Measurements from ENCODE around the gene OMP.

The OMP gene

DNA sequence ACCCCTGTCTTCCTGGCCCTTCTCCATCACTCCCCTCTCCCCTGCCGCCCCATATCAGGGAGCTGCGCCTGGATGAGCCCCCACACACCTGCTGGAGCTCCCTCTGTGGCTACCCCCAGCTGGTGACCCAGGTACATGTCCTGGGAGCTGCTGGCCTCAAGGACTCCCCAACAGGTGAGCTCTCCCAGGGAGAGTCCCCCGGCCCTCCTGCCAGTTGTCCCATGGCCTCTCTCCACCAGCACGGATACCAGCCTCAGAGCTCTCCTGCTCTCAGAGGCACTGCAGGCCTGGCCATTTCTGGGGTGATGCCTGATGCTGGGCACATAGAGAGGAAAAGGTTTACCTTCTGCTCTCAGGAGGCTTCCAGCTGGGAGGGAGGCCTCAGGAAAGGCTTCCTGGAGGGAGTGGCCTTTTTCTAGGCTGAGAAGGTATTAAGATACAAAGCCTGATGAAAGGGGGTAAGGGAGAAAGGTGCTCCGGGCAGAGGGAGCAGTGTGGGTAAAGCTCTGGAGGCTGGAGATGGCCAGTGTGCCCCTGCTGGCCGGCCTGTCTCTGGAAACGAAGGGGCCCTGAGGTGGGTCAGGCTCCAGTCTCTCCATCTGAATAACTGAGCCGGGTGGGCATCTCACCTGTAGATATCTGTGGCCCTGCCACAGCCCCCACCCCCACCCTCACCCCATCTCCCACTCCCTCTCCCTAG lies 19.4 kb downstream of the OMP start:
- in situ Hi-C loops (cut with HindIII; ENCODE audit: low sequenced_read_pairs) = no loop called here

- in situ Hi-C loops (cut with HindIII; ENCODE audit: low sequenced_read_pairs) = no loop called here
Measured at GRCh38 chr11:77122576-77123212, 20.1 kb downstream of the OMP start.

GRCh38 chr11:77123591-77123990 lies 21.0 kb downstream of the OMP start:
- in situ Hi-C loops (cut with HindIII; ENCODE audit: low sequenced_read_pairs) = no loop called here

DNA sequence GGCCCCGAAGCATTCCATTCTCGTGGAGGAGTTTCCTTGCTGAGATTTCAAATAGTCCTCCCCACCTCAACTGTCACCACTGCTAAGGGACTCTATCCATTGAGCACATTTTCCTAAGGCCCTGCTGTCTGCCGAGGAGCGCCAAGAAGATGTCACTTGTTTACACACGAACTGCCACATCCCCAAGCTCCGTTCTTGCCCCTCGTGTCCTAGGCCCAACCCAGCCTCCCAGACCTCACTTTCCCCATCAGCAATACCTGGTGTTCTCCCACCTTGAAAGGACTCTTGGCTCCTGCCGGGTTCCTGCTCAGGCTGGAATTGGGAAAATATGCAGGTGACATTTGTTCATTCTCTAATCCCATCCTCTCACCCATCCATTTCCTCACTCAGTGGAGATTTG lies 21.4 kb downstream of the OMP start:
- in situ Hi-C loops (cut with HindIII; ENCODE audit: low sequenced_read_pairs) = no loop called here

DNA sequence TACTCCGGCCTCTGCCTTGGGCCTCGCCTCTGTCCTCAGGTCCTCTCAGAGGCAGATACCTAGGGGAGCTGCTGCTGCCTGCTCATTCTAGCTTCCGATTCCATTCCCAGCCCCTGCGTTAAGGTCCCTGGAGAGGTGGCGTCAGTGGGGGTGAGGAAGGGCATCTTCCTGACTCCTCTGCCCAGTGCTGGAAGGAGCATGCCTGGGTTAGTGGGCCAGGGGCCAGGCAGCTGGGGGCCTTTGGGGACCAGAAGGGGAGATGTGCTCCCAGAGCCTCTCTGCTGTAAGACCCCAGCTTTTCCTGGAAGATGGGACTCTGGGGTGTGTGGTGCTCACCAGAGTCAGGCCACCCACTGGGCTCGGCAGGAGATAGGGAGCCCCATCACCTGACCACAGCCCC lies 21.8 kb downstream of the OMP start:
- in situ Hi-C loops (cut with HindIII; ENCODE audit: low sequenced_read_pairs) = no loop called here

- in situ Hi-C loops (cut with HindIII; ENCODE audit: low sequenced_read_pairs) = no loop called here
Measured at GRCh38 chr11:77125191-77125590, 22.6 kb downstream of the OMP start.

DNA sequence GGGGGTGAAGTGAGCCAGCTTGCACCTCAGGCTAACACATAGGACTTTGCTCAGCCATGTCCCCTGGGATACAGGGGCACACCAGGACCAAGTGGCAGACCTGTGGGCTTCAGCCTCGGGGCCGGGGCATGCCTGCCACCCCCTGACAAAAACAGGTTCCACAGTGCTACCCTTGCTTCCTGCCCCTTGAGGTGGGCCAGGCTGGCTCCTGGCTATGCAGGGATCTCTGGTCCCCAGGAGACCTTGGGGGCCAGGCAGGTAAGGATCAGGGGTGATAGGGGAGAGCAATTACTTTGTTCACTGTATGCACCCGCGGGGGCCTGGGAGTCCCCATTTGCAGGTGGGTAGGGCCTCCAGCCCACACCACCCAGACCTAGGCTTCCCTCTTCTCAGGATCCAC lies 23.1 kb downstream of the OMP start:
- in situ Hi-C loops (cut with HindIII; ENCODE audit: low sequenced_read_pairs) = no loop called here

DNA sequence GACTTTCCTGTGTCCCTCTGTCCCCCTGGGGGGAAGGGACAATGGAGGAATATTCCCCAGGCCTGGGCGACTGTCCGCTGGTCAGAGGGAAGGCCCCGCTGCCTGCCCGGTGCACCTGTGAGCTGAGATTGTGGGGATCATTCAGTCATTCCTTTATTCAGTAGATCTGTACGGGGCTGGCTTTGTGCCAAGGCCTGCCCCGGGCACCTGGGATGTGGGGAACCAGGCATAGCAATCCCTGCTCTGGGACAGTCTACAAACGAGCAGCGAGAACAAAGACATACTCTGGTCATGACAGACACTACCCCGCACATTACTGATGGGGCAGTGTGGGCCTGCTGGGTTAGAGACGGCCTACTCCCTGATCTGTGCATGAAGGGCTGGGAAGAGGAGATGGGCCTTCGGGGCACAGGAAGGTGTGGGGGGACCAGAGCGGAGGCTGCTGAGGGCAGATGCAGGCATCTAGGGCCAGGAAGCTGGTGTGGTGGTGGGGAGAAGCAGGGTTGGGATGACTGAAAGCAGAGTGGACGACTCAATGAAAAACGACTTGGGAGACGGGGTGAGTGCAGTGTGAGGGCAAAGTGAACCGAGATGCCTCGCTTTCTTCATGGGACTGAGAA lies 23.6 kb downstream of the OMP start:
- in situ Hi-C loops (cut with HindIII; ENCODE audit: low sequenced_read_pairs) = no loop called here

GRCh38 chr11:77126861-77127234 lies 24.2 kb downstream of the OMP start:
- in situ Hi-C loops (cut with HindIII; ENCODE audit: low sequenced_read_pairs) = no loop called here

- in situ Hi-C loops (cut with HindIII; ENCODE audit: low sequenced_read_pairs) = no loop called here
Measured at GRCh38 chr11:77127235-77127911, 24.7 kb downstream of the OMP start.

- in situ Hi-C loops (cut with HindIII; ENCODE audit: low sequenced_read_pairs) = no loop called here
Measured at GRCh38 chr11:77127920-77128691, 25.5 kb downstream of the OMP start, which contains the start of gene MYO7A. TSS of gene MYO7A (plus strand) at chr11:77128246. CDS start at chr11:77130635, 2,389 bp downstream.

- in situ Hi-C loops (cut with HindIII; ENCODE audit: low sequenced_read_pairs) = no loop called here
Measured at GRCh38 chr11:77129069-77129841, 26.6 kb downstream of the OMP start.

DNA sequence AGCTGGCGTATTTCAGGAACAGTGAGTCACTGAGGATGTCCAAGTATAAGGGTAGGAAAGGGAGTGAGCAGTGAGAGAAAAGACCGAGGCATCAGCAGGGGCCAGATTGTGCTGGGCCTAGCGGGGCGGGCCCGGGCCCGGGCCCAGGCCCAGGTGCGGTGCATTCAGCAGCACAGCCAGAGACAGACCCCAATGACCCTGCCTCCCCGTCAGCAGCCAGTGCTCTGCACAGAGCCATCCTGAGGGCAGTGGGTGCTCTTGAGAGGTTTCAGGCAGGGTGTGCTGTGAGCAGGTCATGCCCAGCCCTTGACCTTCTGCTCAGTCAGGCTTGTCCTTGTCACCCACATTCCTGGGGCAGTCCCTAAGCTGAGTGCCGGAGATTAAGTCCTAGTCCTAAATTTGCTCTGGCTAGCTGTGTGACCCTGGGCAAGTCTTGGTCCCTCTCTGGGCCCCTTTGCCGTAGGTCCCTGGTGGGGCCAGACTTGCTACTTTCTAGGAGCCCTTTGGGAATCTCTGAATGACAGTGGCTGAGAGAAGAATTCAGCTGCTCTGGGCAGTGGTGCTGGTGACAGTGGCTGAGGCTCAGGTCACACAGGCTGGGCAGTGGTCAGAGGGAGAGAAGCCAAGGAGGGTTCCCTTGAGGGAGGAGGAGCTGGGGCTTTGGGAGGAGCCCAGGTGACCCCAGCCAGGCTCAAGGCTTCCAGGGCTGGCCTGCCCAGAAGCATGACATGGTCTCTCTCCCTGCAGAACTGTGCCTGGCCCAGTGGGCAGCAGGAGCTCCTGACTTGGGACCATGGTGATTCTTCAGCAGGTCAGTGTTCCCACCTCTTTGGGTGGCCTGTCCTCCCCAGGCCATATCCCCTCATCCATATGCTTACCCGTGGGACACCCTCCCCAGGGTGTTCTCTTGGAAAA lies 27.5 kb downstream of the OMP start:
- in situ Hi-C loops (cut with HindIII; ENCODE audit: low sequenced_read_pairs) = no loop called here

GRCh38 chr11:77130763-77131513 lies 28.3 kb downstream of the OMP start:
- in situ Hi-C loops (cut with HindIII; ENCODE audit: low sequenced_read_pairs) = no loop called here

- in situ Hi-C loops (cut with HindIII; ENCODE audit: low sequenced_read_pairs) = no loop called here
Measured at GRCh38 chr11:77131560-77131959, 28.9 kb downstream of the OMP start.

- in situ Hi-C loops (cut with HindIII; ENCODE audit: low sequenced_read_pairs) = loop anchor here (5.0 kb wide), 2 partner anchors 67 to 88 kb away; no protein-coding TSS in a partner anchor
Measured at GRCh38 chr11:77135069-77135468, 32.4 kb downstream of the OMP start.

GRCh38 chr11:77136074-77136473 lies 33.4 kb downstream of the OMP start:
- in situ Hi-C loops (cut with HindIII; ENCODE audit: low sequenced_read_pairs) = loop anchor here (5.0 kb wide), 2 partner anchors 66 to 89 kb away; no protein-coding TSS in a partner anchor

GRCh38 chr11:77136784-77137420 lies 34.3 kb downstream of the OMP start:
- in situ Hi-C loops (cut with HindIII; ENCODE audit: low sequenced_read_pairs) = loop anchor here (5.0 kb wide), 2 partner anchors 65 to 90 kb away; no protein-coding TSS in a partner anchor
